ENCODE data around the gene NEDD4.

DNA sequence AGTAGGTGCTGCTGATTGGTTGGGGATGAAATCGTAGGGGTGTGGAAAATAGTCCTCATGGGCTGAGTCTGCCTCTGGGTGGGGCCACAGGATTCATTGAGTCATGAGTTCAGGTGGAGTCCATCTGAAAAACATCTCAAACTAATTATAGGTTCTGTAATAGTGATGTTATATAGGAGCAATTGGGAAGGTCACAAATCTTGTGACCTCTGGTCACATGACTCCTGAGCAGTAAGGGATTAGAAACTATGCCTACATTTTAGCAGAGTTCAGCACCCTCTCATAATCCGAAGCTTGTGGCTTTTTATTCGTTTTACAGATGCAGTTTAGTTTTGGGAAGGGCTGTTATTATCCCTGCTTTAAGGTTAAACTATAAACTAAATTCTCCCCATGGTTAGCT lies 22.9 kb upstream of the NEDD4 start:
- TF ChIP-seq, protein P1, sequence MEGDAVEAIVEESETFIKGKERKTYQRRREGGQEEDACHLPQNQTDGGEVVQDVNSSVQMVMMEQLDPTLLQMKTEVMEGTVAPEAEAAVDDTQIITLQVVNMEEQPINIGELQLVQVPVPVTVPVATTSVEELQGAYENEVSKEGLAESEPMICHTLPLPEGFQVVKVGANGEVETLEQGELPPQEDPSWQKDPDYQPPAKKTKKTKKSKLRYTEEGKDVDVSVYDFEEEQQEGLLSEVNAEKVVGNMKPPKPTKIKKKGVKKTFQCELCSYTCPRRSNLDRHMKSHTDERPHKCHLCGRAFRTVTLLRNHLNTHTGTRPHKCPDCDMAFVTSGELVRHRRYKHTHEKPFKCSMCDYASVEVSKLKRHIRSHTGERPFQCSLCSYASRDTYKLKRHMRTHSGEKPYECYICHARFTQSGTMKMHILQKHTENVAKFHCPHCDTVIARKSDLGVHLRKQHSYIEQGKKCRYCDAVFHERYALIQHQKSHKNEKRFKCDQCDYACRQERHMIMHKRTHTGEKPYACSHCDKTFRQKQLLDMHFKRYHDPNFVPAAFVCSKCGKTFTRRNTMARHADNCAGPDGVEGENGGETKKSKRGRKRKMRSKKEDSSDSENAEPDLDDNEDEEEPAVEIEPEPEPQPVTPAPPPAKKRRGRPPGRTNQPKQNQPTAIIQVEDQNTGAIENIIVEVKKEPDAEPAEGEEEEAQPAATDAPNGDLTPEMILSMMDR (IDR thresholded peaks at IDR 0.05; ENCODE audit: poor library complexity, severe bottlenecking) = no peak
- no peak for TF ChIP-seq EZH2 (IDR thresholded peaks at IDR 0.05; ENCODE audit: borderline replicate concordance, insufficient read depth, low read length, poor library complexity, severe bottlenecking)
- TF ChIP-seq TAF1 (IDR thresholded peaks at IDR 0.05; ENCODE audit: low read depth) = no peak
- TF ChIP-seq EP300 (conservative IDR thresholded peaks at IDR 0.05; ENCODE audit: poor library complexity, severe bottlenecking) = no peak
- TF ChIP-seq RAD21 (conservative IDR thresholded peaks at IDR 0.05) = no peak

Data from neural cell (in vitro differentiated cells).